Spinal cord (tissue), 10 donors: ENCODE measurements around the gene CRISP3. TPM values are rescaled to one million over a fixed set of nuclear protein-coding genes. Genes with fewer than 3 reads are reported as not detected.
"Not testable (repeated sequence)": the region's sequence is repeated elsewhere in the genome, so short reads cannot be mapped to it uniquely, and the experiment has no call there.

Source experiments
- DNase-seq, 6 donors: peaks; one replicate each; pipeline versions ENCODE4 v3.0.0 to v3.0.0-alpha.2; 2013 to 2015; ENCODE audit warnings: low spot score in 6 of 6, low read depth in 4 of 6
- H3K27ac ChIP-seq: one replicate; pipeline ENCODE4 v1.5.1; 2013; ENCODE audit warnings: low read depth, low read length, control low read depth
- H3K27me3 ChIP-seq: one replicate; pipeline ENCODE4 v1.6.1; 2013; ENCODE audit warnings: low read length; ENCODE audit not compliant: control insufficient read depth, insufficient read depth
- H3K36me3 ChIP-seq: one replicate; pipeline ENCODE4 v1.6.1; 2013; ENCODE audit warnings: low read length; ENCODE audit not compliant: control insufficient read depth, insufficient read depth
- H3K4me1 ChIP-seq: one replicate; pipeline ENCODE4 v1.6.1; 2013; ENCODE audit warnings: low read length; ENCODE audit not compliant: control insufficient read depth, insufficient read depth
- H3K4me3 ChIP-seq: one replicate; pipeline ENCODE4 v1.5.1; 2013; ENCODE audit warnings: low read depth, low read length, control low read depth
- H3K9me3 ChIP-seq: one replicate; pipeline ENCODE4 v1.6.1; 2013; ENCODE audit warnings: low read length; ENCODE audit not compliant: control insufficient read depth, insufficient read depth
- WGBS: methylation state at CpG from one replicate; pipeline ENCODE4 v1.1.5; 2013; ENCODE audit warnings: missing lambda C conversion rate; ENCODE audit not compliant: insufficient coverage; 5-methylcytosine and 5-hydroxymethylcytosine counted together
- polyA plus RNA-seq, 2 donors: library from polyadenylated mRNA; unstranded; fragments of 120-200 nt; gene quantifications; one replicate each; pipeline ENCODE4 v1.2.1, GENCODE V29; 2013; ENCODE audit not compliant: insufficient read length in 2 of 2
- total RNA-seq, 2 donors: library from RNA; depleted of rRNA in 1 of 2; stranded (reverse); fragments of 120-200 nt in 1 of 2; fragments of >200 nt in 1 of 2; gene quantifications; one replicate each; pipeline versions ENCODE4 v1.2.3 to v1.2.4, GENCODE V29; 2013 to 2014
- donor health status: healthy.

CRISP3 gene
- total and polyA plus RNA-seq, 4 donors = 0.22 to 5.4 TPM; not detected in 2

GRCh38 chr6:49764571-49765236 lies 20.5 kb upstream of the CRISP3 start:
- H3K9me3 ChIP-seq = no peaks in the 10 kb centered on the region
- H3K4me3 ChIP-seq = no peak overlapping the region
- H3K27me3 ChIP-seq = no peaks in the 10 kb centered on the region
- no peak for DNase-seq
- no peak overlapping the region for H3K27ac ChIP-seq
- 0% methylated on average over 1 of the region's 2 CpGs for WGBS
- H3K4me1 ChIP-seq = no peaks in the 10 kb centered on the region
- no peaks in the 10 kb centered on the region for H3K36me3 ChIP-seq

GRCh38 chr6:49743429-49743828 lies 759 bp downstream of the CRISP3 start:
- WGBS = no CpG with 5 or more reads among the region's 4 CpGs
- Histone ChIP-seq H3K4me1 (no peaks in the 10 kb centered on the region), H3K4me3 (no peak overlapping the region), H3K27ac (no peak overlapping the region), H3K9me3 (no peaks in the 10 kb centered on the region), H3K27me3 (no peaks in the 10 kb centered on the region), H3K36me3 (no peaks in the 10 kb centered on the region)
- DNase-seq = no peak

GRCh38 chr6:49739423-49739822 lies 4.8 kb downstream of the CRISP3 start:
- no peaks in the 10 kb centered on the region for H3K36me3 ChIP-seq
- H3K4me3 ChIP-seq = no peak overlapping the region
- H3K9me3 ChIP-seq = no peaks in the 10 kb centered on the region
- no peak for DNase-seq
- no CpG with 5 or more reads among the region's 2 CpGs for WGBS
- no peak overlapping the region for H3K27ac ChIP-seq
- H3K27me3 ChIP-seq = no peaks in the 10 kb centered on the region
- H3K4me1 ChIP-seq = no peaks in the 10 kb centered on the region

GRCh38 chr6:49736017-49736508 lies 8.1 kb downstream of the CRISP3 start:
- Histone ChIP-seq H3K4me1 (no peaks in the 10 kb centered on the region), H3K27ac (no peak overlapping the region), H3K9me3 (no peaks in the 10 kb centered on the region), H3K27me3 (no peaks in the 10 kb centered on the region), H3K36me3 (no peaks in the 10 kb centered on the region), H3K4me3 (no peak overlapping the region)
- WGBS = no CpG with 5 or more reads among the region's 4 CpGs
- no peak for DNase-seq

- Histone ChIP-seq H3K9me3 (no peaks in the 10 kb centered on the region), H3K4me1 (no peaks in the 10 kb centered on the region), H3K36me3 (no peaks in the 10 kb centered on the region), H3K27me3 (no peaks in the 10 kb centered on the region), H3K27ac (no peak overlapping the region), H3K4me3 (no peak overlapping the region)
- DNase-seq = no peak
- no CpG with 5 or more reads among the region's 2 CpGs for WGBS
Observed at GRCh38 chr6:49733680-49734079, 10.5 kb downstream of the CRISP3 start.

- no peaks in the 10 kb centered on the region for H3K36me3 ChIP-seq
- WGBS = no CpG with 5 or more reads among the region's 3 CpGs
- DNase-seq = no peak
Observed at GRCh38 chr6:49732781-49733180, 11.4 kb downstream of the CRISP3 start.

GRCh38 chr6:49730251-49730650 lies 13.9 kb downstream of the CRISP3 start:
- no peak for DNase-seq
- no peaks in the 10 kb centered on the region for H3K9me3 ChIP-seq
- H3K4me1 ChIP-seq = no peaks in the 10 kb centered on the region
- H3K4me3 ChIP-seq = no peak overlapping the region
- H3K27me3 ChIP-seq = no peaks in the 10 kb centered on the region
- H3K27ac ChIP-seq = no peak overlapping the region
- no peaks in the 10 kb centered on the region for H3K36me3 ChIP-seq

More at GRCh38 chr6:49732781-49733180, 11.4 kb downstream of the CRISP3 start:
- no peaks in the 10 kb centered on the region for H3K4me1 ChIP-seq
- H3K4me3 ChIP-seq = no peak overlapping the region
- no peaks in the 10 kb centered on the region for H3K9me3 ChIP-seq
- H3K27me3 ChIP-seq = no peaks in the 10 kb centered on the region
- no peak overlapping the region for H3K27ac ChIP-seq

GRCh38 chr6:49723917-49724316 lies 20.3 kb downstream of the CRISP3 start:
- no CpG with 5 or more reads among the region's 4 CpGs for WGBS
- H3K4me3 ChIP-seq, H3K9me3 ChIP-seq, H3K27me3 ChIP-seq, H3K36me3 ChIP-seq, H3K4me1 ChIP-seq, H3K27ac ChIP-seq, DNase-seq: not testable (repeated sequence)

- WGBS = no CpG with 5 or more reads among the region's 2 CpGs
- no peak overlapping the region for H3K27ac ChIP-seq
- no peaks in the 10 kb centered on the region for H3K4me1 ChIP-seq
- no peaks in the 10 kb centered on the region for H3K27me3 ChIP-seq
- peaks cover 4% of the 10 kb centered on the region for H3K9me3 ChIP-seq
- DNase-seq = no peak
- no peak overlapping the region for H3K4me3 ChIP-seq
- H3K36me3 ChIP-seq = no peaks in the 10 kb centered on the region
Observed at GRCh38 chr6:49721297-49721696, 22.9 kb downstream of the CRISP3 start.

- H3K9me3 ChIP-seq = peaks cover 4% of the 10 kb centered on the region
- 100% methylated on average over 1 of the region's 7 CpGs for WGBS
Observed at GRCh38 chr6:49720372-49720771, 23.8 kb downstream of the CRISP3 start.

More at GRCh38 chr6:49720372-49720771, 23.8 kb downstream of the CRISP3 start:
- DNase-seq = no peak
- Histone ChIP-seq H3K36me3 (no peaks in the 10 kb centered on the region), H3K27ac (no peak overlapping the region), H3K4me3 (no peak overlapping the region), H3K4me1 (no peaks in the 10 kb centered on the region), H3K27me3 (no peaks in the 10 kb centered on the region)
